HTERT RPE-1 (cell line): ENCODE results near the gene GALNT10.

Source experiments
- in situ Hi-C: fragments of 300-500 bp; cut with MboI; formaldehyde crosslinking; loops from 4 replicates; pipeline ENCODE4 v1.14.3; 2020; ENCODE audit warnings: low sequenced_read_pairs

GALNT10 gene

GRCh38 chr5:154176181-154176580 lies 14.4 kb upstream of the GALNT10 start:
- in situ Hi-C loops, result no loop called here

- in situ Hi-C loops, result no loop called here
Observed at GRCh38 chr5:154178661-154179060, 11.9 kb upstream of the GALNT10 start.

- in situ Hi-C loops, result no loop called here
Observed at GRCh38 chr5:154179846-154180710, 10.5 kb upstream of the GALNT10 start.

- in situ Hi-C loops, result no loop called here
Observed at GRCh38 chr5:154181161-154181560, 9.4 kb upstream of the GALNT10 start.

- in situ Hi-C loops, result no loop called here
Observed at GRCh38 chr5:154189256-154189818, 1.2 kb upstream of the GALNT10 start.

- in situ Hi-C loops, result no loop called here
Observed at GRCh38 chr5:154189819-154190594, 526 bp upstream of the GALNT10 start.

- in situ Hi-C loops, result no loop called here
Observed at GRCh38 chr5:154191467-154192261, 1.1 kb downstream of the GALNT10 start.

- in situ Hi-C loops, result no loop called here
Observed at GRCh38 chr5:154193283-154193682, 2.8 kb downstream of the GALNT10 start.

GRCh38 chr5:154193701-154194121 lies 3.2 kb downstream of the GALNT10 start:
- in situ Hi-C loops, result no loop called here

- in situ Hi-C loops, result no loop called here
Observed at GRCh38 chr5:154194345-154195329, 4.1 kb downstream of the GALNT10 start.

GRCh38 chr5:154196281-154196680 lies 5.7 kb downstream of the GALNT10 start:
- in situ Hi-C loops, result no loop called here

- in situ Hi-C loops, result no loop called here
Observed at GRCh38 chr5:154196955-154197652, 6.6 kb downstream of the GALNT10 start.

- in situ Hi-C loops, result no loop called here
Observed at GRCh38 chr5:154197801-154198491, 7.4 kb downstream of the GALNT10 start.

GRCh38 chr5:154198611-154199230 lies 8.2 kb downstream of the GALNT10 start:
- in situ Hi-C loops, result no loop called here

GRCh38 chr5:154199263-154199662 lies 8.7 kb downstream of the GALNT10 start:
- in situ Hi-C loops, result no loop called here

- in situ Hi-C loops, result no loop called here
Observed at GRCh38 chr5:154199671-154200220, 9.2 kb downstream of the GALNT10 start.

GRCh38 chr5:154200221-154200620 lies 9.7 kb downstream of the GALNT10 start:
- in situ Hi-C loops, result no loop called here
